NCI-H1436 (cell line): Measurements from ENCODE around the gene MYL6.
A peak's percentile ranks its signal among the peaks of the same experiment; 100 is the strongest.

Experiments
- DNase-seq: peaks from one replicate; lab custom pipeline; 2025; lab: John Stamatoyannopoulos, UW

Gene MYL6

GRCh38 chr12:56129206-56129941 is 28.8 kb upstream of the MYL6 start:
- DNase-seq, result peak; percentile 27

- DNase-seq, result no peak
These were observed 28.1 kb upstream of the MYL6 start for GRCh38 chr12:56129942-56130495.

- DNase-seq, result no peak
These were observed 27.3 kb upstream of the MYL6 start for GRCh38 chr12:56130876-56131275.

GRCh38 chr12:56134897-56135296 is 23.3 kb upstream of the MYL6 start:
- DNase-seq, result no peak

GRCh38 chr12:56137853-56138571 is 20.1 kb upstream of the MYL6 start:
- DNase-seq, result no peak

GRCh38 chr12:56141946-56142784 is 16.0 kb upstream of the MYL6 start:
- no peak for DNase-seq

GRCh38 chr12:56143217-56143616 is 14.9 kb upstream of the MYL6 start:
- DNase-seq, result no peak

- no peak for DNase-seq
These were observed 14.3 kb upstream of the MYL6 start for GRCh38 chr12:56143870-56144269.

GRCh38 chr12:56145217-56145616 is 12.9 kb upstream of the MYL6 start:
- no peak for DNase-seq

GRCh38 chr12:56146492-56147460 is 11.4 kb upstream of the MYL6 start:
- no peak for DNase-seq

- DNase-seq, result no peak
These were observed 7.6 kb upstream of the MYL6 start for GRCh38 chr12:56150563-56150962.

GRCh38 chr12:56151672-56152131 is 6.5 kb upstream of the MYL6 start:
- peak; percentile 40 for DNase-seq

GRCh38 chr12:56152132-56152755 is 5.9 kb upstream of the MYL6 start, which contains the start of gene MYL6B:
TSS of gene MYL6B (plus strand) at chr12:56152587. CDS start at chr12:56153919, 1,332 bp downstream.
- peak; percentile 90 for DNase-seq

- no peak for DNase-seq
These were observed 5.1 kb upstream of the MYL6 start for GRCh38 chr12:56152756-56153677.

- DNase-seq, result no peak
These were observed 4.5 kb upstream of the MYL6 start for GRCh38 chr12:56153678-56154065.

GRCh38 chr12:56154246-56154771 is 3.9 kb upstream of the MYL6 start:
- no peak for DNase-seq

GRCh38 chr12:56154818-56155217 is 3.3 kb upstream of the MYL6 start:
- DNase-seq, result no peak

- no peak for DNase-seq
These were observed 2.8 kb upstream of the MYL6 start for GRCh38 chr12:56155256-56155845.
